ENCODE measurements around the gene MAGEA6. TPM values are rescaled to one million over a fixed set of nuclear protein-coding genes. Genes with fewer than 3 reads are reported as not detected.
"Not testable (repeated sequence)": the region's sequence is repeated elsewhere in the genome, so short reads cannot be mapped to it uniquely, and the experiment has no call there.

Gene MAGEA6
- total and polyA plus RNA-seq, 2 experiments from 2014 or later, result 0.35 TPM; not detected in 1

DNA sequence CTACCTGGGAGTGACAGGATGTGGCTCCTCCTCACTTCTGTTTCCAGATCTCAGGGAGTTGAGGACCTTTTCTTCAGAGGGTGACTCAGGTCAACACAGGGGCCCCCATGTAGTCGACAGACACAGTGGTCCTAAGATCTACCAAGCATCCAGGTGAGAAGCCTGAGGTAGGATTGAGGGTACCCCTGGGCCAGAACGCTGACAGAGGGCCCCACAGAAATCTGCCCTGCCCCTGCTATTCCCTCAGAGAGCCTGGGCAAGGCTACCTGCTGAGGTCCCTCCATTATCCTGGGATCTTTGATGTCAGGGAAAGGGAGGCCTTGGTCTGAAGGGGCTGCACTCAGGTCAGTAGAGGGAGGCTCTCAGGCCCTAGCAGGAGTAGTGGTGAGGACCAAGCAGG lies 34.4 kb downstream of the MAGEA6 start:
- ATAC-seq (no peak), DNase-seq (ENCODE audit: low spot score) (no peak)
- TF ChIP-seq CTCF (conservative IDR thresholded peaks at IDR 0.05; ENCODE audit: low read depth in 2 of 2), result no peak
- no peak for TF ChIP-seq NANOG (IDR thresholded peaks at IDR 0.05; ENCODE audit: borderline replicate concordance)
- TF ChIP-seq POLR2AphosphoS5 (IDR thresholded peaks at IDR 0.05; ENCODE audit: low read depth), result no peak
- Histone ChIP-seq H3K27me3 (ENCODE audit: insufficient read depth) (no peaks in the 10 kb centered on the region), H2AFZ (no peak overlapping the region), H3K27ac (ENCODE audit: low read depth) (no peak overlapping the region), H3K9me2 (ENCODE audit: insufficient read depth) (no peaks in the 10 kb centered on the region), H3K4me1 (ENCODE audit: insufficient read depth) (no peaks in the 10 kb centered on the region), H3K4me2 (no peak overlapping the region), H4K20me1 (replicated peaks; ENCODE audit: insufficient read depth) (no peaks in the 10 kb centered on the region), H3K4me3 (no peak overlapping the region), H3F3A (replicated peaks; ENCODE audit: low read depth) (no peaks in the 10 kb centered on the region), H3K79me2 (replicated peaks; ENCODE audit: insufficient read depth) (no peaks in the 10 kb centered on the region), H3K36me3 (ENCODE audit: insufficient read depth) (no peaks in the 10 kb centered on the region)
- Mint-ChIP-seq H3K9me3 (no peaks in the 10 kb centered on the region), H3K4me3 (no peak overlapping the region), H3K36me3 (ENCODE audit: low read depth) (no peaks in the 10 kb centered on the region), H3K27ac (no peak overlapping the region), H3K27me3 (ENCODE audit: insufficient read depth, low read depth, poor library complexity) (no peaks in the 10 kb centered on the region), H3K4me1 (no peaks in the 10 kb centered on the region; the same call in 2 of the 3 replicates)

- not testable (repeated sequence) for H3K36me3 Mint-ChIP-seq (ENCODE audit: low read depth); H3K4me1 ChIP-seq (ENCODE audit: insufficient read depth); H3K4me3 Mint-ChIP-seq; H3K27me3 Mint-ChIP-seq (ENCODE audit: insufficient read depth, low read depth, poor library complexity); ATAC-seq; H3K4me1 Mint-ChIP-seq; H3K4me3 ChIP-seq; DNase-seq (ENCODE audit: low spot score); H3K9me2 ChIP-seq (ENCODE audit: insufficient read depth); H3K9me3 Mint-ChIP-seq; H3K36me3 ChIP-seq (ENCODE audit: insufficient read depth); H3F3A ChIP-seq (replicated peaks; ENCODE audit: low read depth); H4K20me1 ChIP-seq (replicated peaks; ENCODE audit: insufficient read depth); H3K27me3 ChIP-seq (ENCODE audit: insufficient read depth); H2AFZ ChIP-seq; H3K4me2 ChIP-seq; H3K27ac ChIP-seq (ENCODE audit: low read depth); H3K27ac Mint-ChIP-seq; H3K79me2 ChIP-seq (replicated peaks; ENCODE audit: insufficient read depth)
These were observed 35.2 kb downstream of the MAGEA6 start for GRCh38 chrX:152734143-152734858.

GRCh38 chrX:152733261-152733975 lies 36.1 kb downstream of the MAGEA6 start, which contains the start of the genes CSAG1 and MAGEA12:
CSAG1 (minus strand) TSS chrX:152733721; CDS start chrX:152732460, 1,261 bp downstream.
MAGEA12 (plus strand) TSS chrX:152733757; CDS start chrX:152736162, 2,405 bp downstream.
- no peaks in the 10 kb centered on the region for H3K36me3 Mint-ChIP-seq (ENCODE audit: low read depth)
- TF ChIP-seq POLR2AphosphoS5 (IDR thresholded peaks at IDR 0.05; ENCODE audit: low read depth) (no peak), ETS1 (IDR thresholded peaks at IDR 0.05) (no peak), JUNB (IDR thresholded peaks at IDR 0.05; ENCODE audit: unreplicated experiment) (no peak), CTCF (conservative IDR thresholded peaks at IDR 0.05; ENCODE audit: low read depth in 2 of 2) (no peak), ZNF114 (CRISPR knock-in tag; IDR thresholded peaks at IDR 0.05) (no peak), CREB1 (CRISPR knock-in tag; IDR thresholded peaks at IDR 0.05; ENCODE audit: low read depth) (no peak)
- H3K4me1 ChIP-seq (ENCODE audit: insufficient read depth), result no peaks in the 10 kb centered on the region
- H3K4me3 Mint-ChIP-seq, result no peak within 1 kb of the TSS
- H4K20me1 ChIP-seq (replicated peaks; ENCODE audit: insufficient read depth), result no peaks in the 10 kb centered on the region
- no peaks in the 10 kb centered on the region for H3K9me2 ChIP-seq (ENCODE audit: insufficient read depth)
- no peaks in the 10 kb centered on the region; the same call in 2 of the 3 replicates for H3K4me1 Mint-ChIP-seq
- DNase-seq (ENCODE audit: low spot score), result no peak
- no peaks in the 10 kb centered on the region for H3K79me2 ChIP-seq (replicated peaks; ENCODE audit: insufficient read depth)
- no peaks in the 10 kb centered on the region for H3K27me3 ChIP-seq (ENCODE audit: insufficient read depth)
- H3K4me2 ChIP-seq, result no peak within 1 kb of the TSS
- ATAC-seq, result no peak
- no peaks in the 10 kb centered on the region for H3K36me3 ChIP-seq (ENCODE audit: insufficient read depth)
- no peaks in the 10 kb centered on the region for H3F3A ChIP-seq (replicated peaks; ENCODE audit: low read depth)
- no peak within 1 kb of the TSS for H3K27ac Mint-ChIP-seq
- no peaks in the 10 kb centered on the region for H3K27me3 Mint-ChIP-seq (ENCODE audit: insufficient read depth, low read depth, poor library complexity)
- no peak within 1 kb of the TSS for H2AFZ ChIP-seq
- no peaks in the 10 kb centered on the region for H3K9me3 Mint-ChIP-seq
- no peak within 1 kb of the TSS for H3K27ac ChIP-seq (ENCODE audit: low read depth)
- H3K4me3 ChIP-seq, result no peak within 1 kb of the TSS

All from GM23338 (cell line).